Measurements from ENCODE around the gene GAS2L3. TPM values are rescaled to one million over a fixed set of nuclear protein-coding genes. Genes with fewer than 3 reads are reported as not detected.
"Not testable (repeated sequence)": the region's sequence is repeated elsewhere in the genome, so short reads cannot be mapped to it uniquely, and the experiment has no call there.

GAS2L3 gene
- total RNA-seq, 1 donor, result 38.0 TPM

GRCh38 chr12:100632445-100632892 lies 59.0 kb downstream of the GAS2L3 start:
- DNase-seq (ENCODE audit: low read depth), result no peak
- no peak overlapping the region for H3K4me3 ChIP-seq (ENCODE audit: low read depth, low read length)
- TF ChIP-seq CTCF (IDR thresholded peaks at IDR 0.05; ENCODE audit: insufficient read depth, low read depth, low read length), result no peak

GRCh38 chr12:100633082-100633785 lies 59.8 kb downstream of the GAS2L3 start:
- not testable (repeated sequence) for H3K4me3 ChIP-seq (ENCODE audit: low read depth, low read length); DNase-seq (ENCODE audit: low read depth)

- TF ChIP-seq CTCF (IDR thresholded peaks at IDR 0.05; ENCODE audit: insufficient read depth, low read depth, low read length), result no peak
- no peak overlapping the region for H3K4me3 ChIP-seq (ENCODE audit: low read depth, low read length)
These were observed 69.8 kb downstream of the GAS2L3 start for GRCh38 chr12:100643246-100643645.

GRCh38 chr12:100646896-100647295 lies 73.4 kb downstream of the GAS2L3 start:
- H3K4me3 ChIP-seq (ENCODE audit: low read depth, low read length), result no peak overlapping the region
- no peak for DNase-seq (ENCODE audit: low read depth)
- no peak for TF ChIP-seq CTCF (IDR thresholded peaks at IDR 0.05; ENCODE audit: insufficient read depth, low read depth, low read length)

More at GRCh38 chr12:100643246-100643645, 69.8 kb downstream of the GAS2L3 start:
- DNase-seq (ENCODE audit: low read depth), result no peak

GRCh38 chr12:100651108-100651507 lies 77.6 kb downstream of the GAS2L3 start:
- TF ChIP-seq CTCF (IDR thresholded peaks at IDR 0.05; ENCODE audit: insufficient read depth, low read depth, low read length), result peak; percentile 24
- no peak overlapping the region for H3K4me3 ChIP-seq (ENCODE audit: low read depth, low read length)
- no peak for DNase-seq (ENCODE audit: low read depth)

- DNase-seq (ENCODE audit: low read depth), result no peak
- no peak overlapping the region for H3K4me3 ChIP-seq (ENCODE audit: low read depth, low read length)
- no peak for TF ChIP-seq CTCF (IDR thresholded peaks at IDR 0.05; ENCODE audit: insufficient read depth, low read depth, low read length)
These were observed 78.2 kb downstream of the GAS2L3 start for GRCh38 chr12:100651694-100652093.

GRCh38 chr12:100652488-100652887 lies 79.0 kb downstream of the GAS2L3 start:
- no peak for TF ChIP-seq CTCF (IDR thresholded peaks at IDR 0.05; ENCODE audit: insufficient read depth, low read depth, low read length)
- H3K4me3 ChIP-seq (ENCODE audit: low read depth, low read length), result no peak overlapping the region
- no peak for DNase-seq (ENCODE audit: low read depth)
